GM12878 (cell line): ENCODE data around the gene ZC3H10. TPM values are rescaled to one million over a fixed set of nuclear protein-coding genes. Genes with fewer than 3 reads are reported as not detected.

ENCODE experiments used
- ATAC-seq: fragments of 200-7000 bp; cut with Tn5 transposase; 3 replicates; pipeline ENCODE4 v1.9.1; 2020; ENCODE audit warnings: mild to moderate bottlenecking, moderate library complexity
- BruUV-seq: library from RNA; stranded (reverse); fragments of 400-500 nt; replicated peaks from 2 replicates; lab custom pipeline; 2021; lab: Mats Ljungman, UMichigan
- CTCF ChIA-PET: fragments of 300-600 bp; sonication (Branson Sonifier 250); formaldehyde crosslinking; extraction: SDS; loops from one replicate; lab custom pipeline; 2021; ENCODE audit warnings: inconsistent platforms; lab: Yijun Ruan, JAX
- POLR2A ChIA-PET: fragments of 350-600 bp; formaldehyde crosslinking; extraction: SDS; loops from one replicate; lab custom pipeline; 2021; ENCODE audit warnings: inconsistent platforms; lab: Charles Lee
- RAD21 ChIA-PET: fragments of 300-600 bp; sonication (Branson Sonifier 250); formaldehyde crosslinking; loops from one replicate; lab custom pipeline; 2023; ENCODE audit warnings: antibody characterized with exemption; ENCODE audit not compliant: unreplicated experiment; lab: Charles Lee
- SMC1A ChIA-PET: fragments of 300-600 bp; sonication (Branson Sonifier 250); formaldehyde crosslinking; loops from one replicate; lab custom pipeline; 2023; ENCODE audit not compliant: unreplicated experiment, uncharacterized antibody; lab: Charles Lee
- DNase-seq: peaks from one replicate; pipeline ENCODE4 v3.0.0-alpha.2; 2011; ENCODE audit warnings: low read depth, low spot score
- FAIRE-seq: peaks from 3 replicates; lab custom pipeline; 2011; peaks lifted over from hg19 to GRCh38; lab: Jason Lieb, UNC
- H2AFZ ChIP-seq: 2 replicates; pipeline ENCODE4 v1.6.0; 2011; ENCODE audit warnings: low read depth, low read length, control low read depth; ENCODE audit not compliant: control insufficient read depth
- H3K27ac ChIP-seq: 2 replicates; pipeline ENCODE4 v1.5.1; 2011; ENCODE audit warnings: control low read depth; ENCODE audit not compliant: control insufficient read depth, insufficient read depth
- H3K27me3 ChIP-seq, 2 experiments: replicated peaks in 1 of 2; 2 replicates each; pipeline versions ENCODE4 v1.6.0 to v1.6.1; 2011; ENCODE audit warnings: low read length in 1 of 2; ENCODE audit not compliant: control insufficient read depth in 2 of 2, insufficient read depth in 2 of 2
- H3K36me3 ChIP-seq, 2 experiments: 2 replicates each; pipeline ENCODE4 v1.5.1; 2011; ENCODE audit warnings: low read length in 1 of 2; ENCODE audit not compliant: control insufficient read depth in 2 of 2, insufficient read depth in 2 of 2
- H3K4me1 ChIP-seq: 2 replicates; pipeline ENCODE4 v1.6.1; 2011; ENCODE audit warnings: mild to moderate bottlenecking, low read length, moderate library complexity, mixed read lengths; ENCODE audit not compliant: control insufficient read depth, insufficient read depth
- H3K4me2 ChIP-seq: 2 replicates; pipeline ENCODE4 v1.6.0; 2011; ENCODE audit warnings: control low read depth; ENCODE audit not compliant: control insufficient read depth, insufficient read depth
- H3K4me3 ChIP-seq: fragments of 200-600 bp; sonication (generic); 2 replicates; pipeline ENCODE4 v1.5.1; 2016
- H3K79me2 ChIP-seq: 2 replicates; pipeline ENCODE4 v1.6.0; 2011; ENCODE audit warnings: low read length; ENCODE audit not compliant: control insufficient read depth, insufficient read depth
- H3K9ac ChIP-seq: 2 replicates; pipeline ENCODE4 v1.8.0; 2011; ENCODE audit warnings: low read length, control low read depth, mixed read lengths; ENCODE audit not compliant: control insufficient read depth, insufficient read depth
- H3K9me3 ChIP-seq: replicated peaks from 3 replicates; pipeline ENCODE4 v1.5.1; 2011; ENCODE audit warnings: mild to moderate bottlenecking, low read length; ENCODE audit not compliant: control insufficient read depth, insufficient read depth
- H4K20me1 ChIP-seq: 2 replicates; pipeline ENCODE4 v1.6.0; 2011; ENCODE audit not compliant: control insufficient read depth, insufficient read depth
- E2F4 ChIP-seq: IDR thresholded peaks from 2 replicates; pipeline ENCODE4 v1.6.1; 2012; ENCODE audit warnings: low read depth, low read length, improper control_type of control experiment
- EED ChIP-seq: sonication (generic); IDR thresholded peaks from 2 replicates; pipeline ENCODE4 v1.6.1; 2016; ENCODE audit warnings: antibody characterized with exemption, low read depth
- JUND ChIP-seq: IDR thresholded peaks from 2 replicates; pipeline ENCODE4 v1.6.1; 2012; ENCODE audit warnings: low read depth, mild to moderate bottlenecking, low read length, improper control_type of control experiment, moderate library complexity
- POU2F2 ChIP-seq: IDR thresholded peaks from 3 replicates; pipeline ENCODE4 v1.6.1; 2011; ENCODE audit warnings: low read depth, mild to moderate bottlenecking, low read length, borderline replicate concordance
- REST ChIP-seq: IDR thresholded peaks from 2 replicates; pipeline ENCODE4 v1.6.1; 2012; ENCODE audit warnings: mild to moderate bottlenecking, low read depth, low read length
- SIN3A ChIP-seq: IDR thresholded peaks from 2 replicates; pipeline ENCODE4 v1.6.1; 2012; ENCODE audit warnings: low read depth, low read length, improper control_type of control experiment
- USF1 ChIP-seq: IDR thresholded peaks from 2 replicates; pipeline ENCODE4 v1.6.1; 2011; ENCODE audit warnings: borderline replicate concordance, low read depth, mild to moderate bottlenecking, moderate library complexity, mixed read lengths, low read length; ENCODE audit not compliant: insufficient read depth; ENCODE audit errors: extremely low read length
- WRNIP1 ChIP-seq: IDR thresholded peaks from 2 replicates; pipeline ENCODE4 v1.6.1; 2011; ENCODE audit warnings: low read depth, low read length, improper control_type of control experiment, borderline replicate concordance
- YY1 ChIP-seq: IDR thresholded peaks from 2 replicates; pipeline ENCODE4 v1.6.1; 2011; ENCODE audit warnings: low read depth, mild to moderate bottlenecking, low read length
- WGBS: methylation state at CpG from one replicate; pipeline ENCODE4 v1.1.6; 2016; ENCODE audit warnings: low lambda C conversion rate; ENCODE audit not compliant: insufficient replicate concordance, insufficient coverage; ENCODE audit errors: missing lambda C conversion rate; 5-methylcytosine and 5-hydroxymethylcytosine counted together
- in situ Hi-C: fragments of 300-500 bp; cut with MboI; formaldehyde crosslinking; loops from 9 replicates; pipeline ENCODE4 v1.14.3; 2018; ENCODE audit warnings: mixed read lengths
- intact Hi-C: fragments of 100-400 bp; cut with micrococcal nuclease; formaldehyde crosslinking; loops from one replicate; pipeline ENCODE4 v1.14.2; 2022; ENCODE audit not compliant: unreplicated experiment
- polyA plus RNA-seq, 11 experiments: library from polyadenylated mRNA; depleted of rRNA in 4 of 11; unstranded in 6 of 11; stranded (reverse) in 5 of 11; fragments of >200 nt; fragmentation: Nextera tagmentation in 4 of 11; fragmentation: Illumina TruSeq in 1 of 11; extraction: Ambion mirVana in 4 of 11; extraction: Trizol in 1 of 11; gene quantifications; 1 replicate in 1 of 11; 2 replicates in 10 of 11; pipeline versions ENCODE4 v1.2.1 to v1.2.3, GENCODE V29; 2011 to 2016; ENCODE audit warnings: inconsistent platforms in 2 of 11, missing spikeins in 2 of 11, low read depth in 1 of 11
- total RNA-seq, 4 experiments: library from RNA; depleted of rRNA in 3 of 4; stranded (reverse); fragments of >200 nt in 3 of 4; fragmentation: Illumina TruSeq in 1 of 4; extraction: Trizol in 1 of 4; gene quantifications; 2 replicates each; pipeline versions ENCODE4 v1.2.1 to v1.2.3, GENCODE V29; 2013 to 2021

ZC3H10 gene
- total and polyA plus RNA-seq, 10 of the 15 experiments (the other 5 are each of a cell fraction or from before 2014, with no cell fraction given), result 0.56 to 6.4 (median 3.7) TPM

GRCh38 chr12:56141946-56142784, 24.1 kb downstream of the ZC3H10 start:
- no peak for TF ChIP-seq WRNIP1
- no peak overlapping the region for H3K4me2 ChIP-seq
- H3K4me3 ChIP-seq, result no peak overlapping the region
- ChIA-PET POLR2A (interaction anchor here (1.0 to 2.2 kb wide), 5 partner anchors 8 to 47 kb away, joined by 3 to 6 read pairs (median 4); partner anchors contain the start of genes ESYT1 and SMARCC2), RAD21 (no interaction called here), SMC1A (interaction anchor here (0.6 to 1.3 kb wide), 3 partner anchors 12 to 201 kb away, joined by 3 read pairs; no protein-coding TSS in a partner anchor), CTCF (interaction anchor here (1.1 to 2.0 kb wide), 3 partner anchors 14 to 50 kb away, joined by 3 to 4 read pairs (median 3); partner anchors contain the start of genes ESYT1 and SMARCC2)
- ATAC-seq (no peak), DNase-seq (no peak), FAIRE-seq (no peak)
- H3K9ac ChIP-seq, result no peak overlapping the region
- H4K20me1 ChIP-seq, result no peaks in the 10 kb centered on the region
- H3K36me3 ChIP-seq, result peaks cover 19 to 24% of the 10 kb centered on the region in 2 experiments
- H3K27ac ChIP-seq, result no peak overlapping the region
- intact Hi-C loops, result no loop called here
- no peak overlapping the region for H2AFZ ChIP-seq
- no peaks in the 10 kb centered on the region for H3K27me3 ChIP-seq
- WGBS, result 77% methylated on average over 19 of the region's 19 CpGs
- H3K79me2 ChIP-seq, result no peaks in the 10 kb centered on the region
- no peaks in the 10 kb centered on the region for H3K9me3 ChIP-seq
- in situ Hi-C loops, result no loop called here
- no TSS peak for BruUV-seq
- no peaks in the 10 kb centered on the region for H3K4me1 ChIP-seq

- no peak overlapping the region for H3K4me2 ChIP-seq
- no peaks in the 10 kb centered on the region for H3K4me1 ChIP-seq
- DNase-seq (no peak), FAIRE-seq (no peak), ATAC-seq (no peak)
- no peak overlapping the region for H3K4me3 ChIP-seq
- no peak overlapping the region for H3K27ac ChIP-seq
- 50% methylated on average over 4 of the region's 4 CpGs for WGBS
- ChIA-PET RAD21 (no interaction called here), POLR2A (interaction anchor here (1.2 to 2.2 kb wide), 3 partner anchors 10 to 23 kb away, joined by 3 to 6 read pairs (median 4); partner anchors contain the start of gene ESYT1), CTCF (interaction anchor here (1.0 to 1.2 kb wide), 4 partner anchors 14 to 115 kb away, joined by 3 to 4 read pairs (median 3); partner anchors contain the start of genes ANKRD52 and ESYT1), SMC1A (interaction anchor here (0.8 to 1.2 kb wide), 2 partner anchors 9 to 14 kb away, joined by 3 read pairs; partner anchors contain the start of gene MYL6B)
- intact Hi-C loops (no loop called here), in situ Hi-C loops (no loop called here)
- H3K36me3 ChIP-seq, result peaks cover 13 to 16% of the 10 kb centered on the region in 2 experiments
- H2AFZ ChIP-seq, result no peak overlapping the region
- no peaks in the 10 kb centered on the region for H3K9me3 ChIP-seq
- H4K20me1 ChIP-seq, result no peaks in the 10 kb centered on the region
- no peaks in the 10 kb centered on the region for H3K79me2 ChIP-seq
- no peaks in the 10 kb centered on the region for H3K27me3 ChIP-seq
- BruUV-seq, result no TSS peak
- no peak overlapping the region for H3K9ac ChIP-seq
- TF ChIP-seq E2F4 (no peak), USF1 (no peak), REST (no peak), JUND (no peak), YY1 (no peak), EED (no peak), SIN3A (no peak), POU2F2 (no peak)
These were observed 25.2 kb downstream of the ZC3H10 start for GRCh38 chr12:56143217-56143616.
